ENCODE measurements around the gene CES2.
"Not testable (repeated sequence)": the region's sequence is repeated elsewhere in the genome, so short reads cannot be mapped to it uniquely, and the experiment has no call there.

Gene CES2

DNA sequence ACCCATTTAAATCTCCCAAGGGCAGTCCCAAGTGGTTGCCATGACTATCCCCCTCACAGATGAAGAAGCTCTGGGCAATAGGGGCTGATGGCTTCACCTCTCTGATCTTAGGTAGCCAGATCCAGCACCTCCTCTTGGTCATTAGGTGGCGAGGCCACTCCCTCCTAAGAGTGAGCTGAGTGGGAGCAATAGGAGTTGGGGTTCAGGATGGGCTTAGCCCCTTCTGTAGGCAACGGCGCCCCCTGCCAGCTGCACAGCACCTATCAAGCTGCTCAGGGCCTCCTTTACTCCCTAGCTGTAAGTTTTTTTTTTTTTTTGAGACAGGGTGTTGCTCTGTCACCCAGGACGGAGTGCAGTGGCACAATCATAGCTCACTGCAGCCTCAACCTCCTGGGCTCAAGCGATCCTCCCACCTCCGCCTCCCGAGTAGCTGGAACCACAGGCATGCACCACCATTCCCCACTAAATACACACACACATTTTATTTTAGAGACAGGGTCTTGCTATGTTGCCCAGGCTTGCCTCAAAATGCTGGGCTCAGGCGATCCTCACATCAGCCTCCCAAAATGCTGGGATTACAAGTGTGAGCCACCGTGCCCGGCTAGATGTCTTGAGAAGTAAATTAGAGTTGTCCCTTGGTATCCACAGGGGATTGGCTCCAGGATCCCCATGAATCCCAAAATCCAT, 6.5 kb upstream of the CES2 start:
- no peak overlapping the region for H3K4me3 ChIP-seq
- H3K27ac ChIP-seq: peak overlapping the region in 1 of 2 donors; percentile 98
- no peak for DNase-seq (ENCODE audit: low spot score)
- TF ChIP-seq CTCF (IDR thresholded peaks at IDR 0.05): peak; percentile 19

GRCh38 chr16:66930189-66930588, 5.1 kb upstream of the CES2 start:
- no peak for DNase-seq (ENCODE audit: low spot score)
- H3K27ac ChIP-seq: no peak overlapping the region
- no peak overlapping the region for H3K4me3 ChIP-seq
- TF ChIP-seq CTCF (IDR thresholded peaks at IDR 0.05): no peak

DNA sequence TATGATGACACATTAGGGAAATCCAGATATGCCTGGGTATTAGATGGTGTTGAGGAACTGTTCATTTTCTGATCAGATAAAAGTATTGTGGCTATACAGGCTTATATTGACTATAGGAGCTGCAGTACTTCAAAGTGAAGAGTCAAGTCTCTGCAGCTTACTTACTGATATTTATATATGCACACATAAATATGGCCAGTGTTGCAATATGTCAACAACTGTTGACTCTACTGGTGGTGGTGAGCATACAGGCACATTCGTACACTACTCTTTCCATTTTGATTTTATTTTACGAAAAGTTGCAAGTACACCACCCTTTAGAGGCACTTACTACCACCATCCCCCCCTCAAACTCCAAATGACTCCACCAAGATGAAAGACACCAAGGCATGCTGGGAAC, 3.7 kb upstream of the CES2 start:
- Histone ChIP-seq H3K4me3 (no peak overlapping the region), H3K27ac (no peak overlapping the region)
- TF ChIP-seq CTCF (IDR thresholded peaks at IDR 0.05): no peak

GRCh38 chr16:66932076-66932475, 3.2 kb upstream of the CES2 start:
- no peak for TF ChIP-seq CTCF (IDR thresholded peaks at IDR 0.05)
- Histone ChIP-seq H3K27ac (no peak overlapping the region), H3K4me3 (no peak overlapping the region)

More for the DNA sequence above, 3.7 kb upstream of the CES2 start:
- no peak for DNase-seq (ENCODE audit: low spot score)

GRCh38 chr16:66933776-66934137, 1.6 kb upstream of the CES2 start:
- DNase-seq (ENCODE audit: low spot score): no peak
- Histone ChIP-seq H3K4me3 (peak overlapping the region; percentile 97), H3K27ac (peak overlapping the region; percentile 95 to 96)
- TF ChIP-seq CTCF (IDR thresholded peaks at IDR 0.05): no peak

More at GRCh38 chr16:66932076-66932475, 3.2 kb upstream of the CES2 start:
- no peak for DNase-seq (ENCODE audit: low spot score)

DNA sequence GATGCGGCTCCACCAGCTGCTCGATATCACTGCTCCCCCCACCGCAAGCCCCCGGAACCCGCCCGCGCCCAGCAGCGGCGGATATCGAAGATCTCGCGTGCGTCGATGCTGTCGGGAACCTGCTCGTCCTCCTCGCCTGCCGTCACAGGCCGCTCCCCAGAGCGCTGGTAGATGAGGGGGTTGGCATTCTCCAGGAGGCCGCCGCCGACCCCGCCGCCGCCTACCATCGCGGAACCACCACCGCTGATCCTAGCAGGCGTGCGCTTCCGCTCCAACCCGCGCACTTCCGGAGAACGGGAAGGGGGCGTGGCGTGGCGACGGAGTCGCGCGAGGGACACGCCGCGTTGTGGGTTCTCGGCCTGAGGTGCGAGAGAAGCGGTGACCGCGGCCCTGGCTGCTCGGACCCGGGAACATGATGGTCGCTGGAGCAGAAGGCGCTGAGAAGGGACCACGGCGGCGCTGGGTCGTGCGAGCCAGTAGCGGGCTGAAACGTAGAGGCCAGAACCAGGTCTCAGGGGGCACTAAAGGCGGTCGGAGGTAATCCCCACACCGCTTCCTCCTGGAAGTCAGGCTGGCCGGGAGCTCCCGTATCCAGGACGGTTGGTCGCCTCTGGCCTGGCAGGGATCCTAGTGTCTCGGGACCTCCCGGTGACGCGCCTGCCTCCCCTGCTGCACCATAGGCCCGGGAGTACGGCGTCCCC, 1.0 kb upstream of the CES2 start, which contains the start of gene CIAO2B:
TSS of gene CIAO2B (minus strand) at position 265 of the 701 bp plus-strand sequence. CDS start at position 227, 38 bp downstream.
- TF ChIP-seq CTCF (IDR thresholded peaks at IDR 0.05): no peak
- DNase-seq (ENCODE audit: low spot score): peak; percentile 93
- peak within 1 kb of the TSS; percentile 97 for H3K4me3 ChIP-seq
- peak within 1 kb of the TSS; percentile 95 to 96 for H3K27ac ChIP-seq

DNA sequence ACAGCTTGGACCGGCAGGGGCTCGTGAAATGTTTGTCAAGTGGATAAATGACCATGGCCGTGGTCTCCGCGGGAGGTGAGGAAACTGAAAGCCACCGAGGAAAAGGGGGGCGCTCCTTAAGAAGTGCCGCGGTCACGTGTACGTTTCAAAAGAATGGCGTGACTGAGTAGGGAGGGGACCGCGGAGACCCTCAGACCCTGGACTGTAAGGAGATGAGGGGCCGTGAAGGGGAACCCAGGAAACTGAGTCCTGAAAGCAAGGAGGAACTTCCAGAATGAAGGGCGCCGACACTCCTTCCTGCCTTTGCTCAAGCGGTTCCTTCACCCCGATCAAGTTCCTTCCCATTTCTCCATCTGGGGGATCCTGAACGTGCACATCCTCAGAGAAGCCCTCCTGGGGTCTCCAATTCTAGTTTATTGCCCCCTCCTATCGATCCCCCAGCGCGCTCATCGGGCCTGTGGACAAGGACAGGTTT, 440 bp upstream of the CES2 start:
- peak overlapping the region; percentile 95 to 96 for H3K27ac ChIP-seq
- peak overlapping the region; percentile 97 for H3K4me3 ChIP-seq
- not testable (repeated sequence) for DNase-seq (ENCODE audit: low spot score)
